ENCODE data around the gene TIMM10B. TPM values are rescaled to one million over a fixed set of nuclear protein-coding genes. Genes with fewer than 3 reads are reported as not detected.

Gene TIMM10B
- total and polyA plus RNA-seq, 2 of the 13 experiments (the other 11 are each of a cell fraction or from before 2014, with no cell fraction given), result 34.9 to 39.5 TPM

GRCh38 chr11:6481012-6481923, at the start of gene TIMM10B, which contains the start of gene ARFIP2 (continued):
- no peak for TF ChIP-seq RELA (CRISPR knock-in tag; IDR thresholded peaks at IDR 0.05)
- no peak for TF ChIP-seq MAFG (CRISPR knock-in tag; IDR thresholded peaks at IDR 0.05)
- peak; percentile 94 for TF ChIP-seq PHF8 (CRISPR knock-in tag; IDR thresholded peaks at IDR 0.05)
- peak; percentile 77 for TF ChIP-seq ZNF781 (CRISPR knock-in tag; IDR thresholded peaks at IDR 0.05; ENCODE audit: borderline replicate concordance, not compliant biosample characterization)
- peak; percentile 91; the same call in 1 of the 2 replicates for TF ChIP-seq YEATS2 (CRISPR knock-in tag; IDR thresholded peaks at IDR 0.05; ENCODE audit: borderline replicate concordance)
- TF ChIP-seq CTCF (CRISPR knock-in tag; IDR thresholded peaks at IDR 0.05), result no peak; the same call in 1 of the 2 replicates
- TF ChIP-seq ZFX (CRISPR knock-in tag; IDR thresholded peaks at IDR 0.05; ENCODE audit: low read depth), result peak; percentile 86
- TF ChIP-seq NFRKB (IDR thresholded peaks at IDR 0.05), result no peak
- TF ChIP-seq ZBTB7B (CRISPR knock-in tag; IDR thresholded peaks at IDR 0.05), result no peak
- peak; percentile 84; the same call in 1 of the 2 replicates for TF ChIP-seq ZZZ3 (CRISPR knock-in tag; IDR thresholded peaks at IDR 0.05; ENCODE audit: borderline replicate concordance)
- peak; percentile 11; the same call in 1 of the 2 replicates for TF ChIP-seq CBX5 (CRISPR knock-in tag; IDR thresholded peaks at IDR 0.05; ENCODE audit: borderline replicate concordance)
- TF ChIP-seq ZXDC (CRISPR knock-in tag; IDR thresholded peaks at IDR 0.05), result no peak
- TF ChIP-seq DNMT1 (CRISPR knock-in tag; IDR thresholded peaks at IDR 0.05), result 0 out of 2 replicates have a peak, but pooled peaks have one; percentile 33
- TF ChIP-seq TERF1 (CRISPR knock-in tag; IDR thresholded peaks at IDR 0.05), result no peak
- TF ChIP-seq NFIB (CRISPR knock-in tag; IDR thresholded peaks at IDR 0.05; ENCODE audit: borderline replicate concordance), result no peak
- no peak for TF ChIP-seq TOPORS (CRISPR knock-in tag; IDR thresholded peaks at IDR 0.05)
- TF ChIP-seq GMEB2 (CRISPR knock-in tag; IDR thresholded peaks at IDR 0.05; ENCODE audit: low read depth), result peak; percentile 34; the same call in 1 of the 2 replicates
- TF ChIP-seq SCMH1 (CRISPR knock-in tag; IDR thresholded peaks at IDR 0.05; ENCODE audit: borderline replicate concordance), result no peak
- no peak for TF ChIP-seq ZNF562 (CRISPR knock-in tag; IDR thresholded peaks at IDR 0.05; ENCODE audit: borderline replicate concordance)
- peak; percentile 55; the same call in 1 of the 2 replicates for TF ChIP-seq ISL2 (CRISPR knock-in tag; IDR thresholded peaks at IDR 0.05)
